OCI-LY1 (cell line): ENCODE results near the gene FBXL4.

Experiments used
- CTCF ChIP-seq: fragments of 200-600 bp; sonication (generic), shearing (Covaris generic); IDR thresholded peaks from 2 replicates; pipeline ENCODE4 v1.5.1; 2017; ENCODE audit warnings: mild to moderate bottlenecking, antibody characterized with exemption, low read length, moderate library complexity, mixed read lengths
- EZH2 ChIP-seq: fragments of 200-600 bp; sonication (generic), shearing (Covaris generic); IDR thresholded peaks from 2 replicates; pipeline ENCODE4 v1.8.0; 2017; ENCODE audit warnings: borderline replicate concordance, mixed run types, mild to moderate bottlenecking, antibody characterized with exemption, low read length, moderate library complexity, mixed read lengths

DNA sequence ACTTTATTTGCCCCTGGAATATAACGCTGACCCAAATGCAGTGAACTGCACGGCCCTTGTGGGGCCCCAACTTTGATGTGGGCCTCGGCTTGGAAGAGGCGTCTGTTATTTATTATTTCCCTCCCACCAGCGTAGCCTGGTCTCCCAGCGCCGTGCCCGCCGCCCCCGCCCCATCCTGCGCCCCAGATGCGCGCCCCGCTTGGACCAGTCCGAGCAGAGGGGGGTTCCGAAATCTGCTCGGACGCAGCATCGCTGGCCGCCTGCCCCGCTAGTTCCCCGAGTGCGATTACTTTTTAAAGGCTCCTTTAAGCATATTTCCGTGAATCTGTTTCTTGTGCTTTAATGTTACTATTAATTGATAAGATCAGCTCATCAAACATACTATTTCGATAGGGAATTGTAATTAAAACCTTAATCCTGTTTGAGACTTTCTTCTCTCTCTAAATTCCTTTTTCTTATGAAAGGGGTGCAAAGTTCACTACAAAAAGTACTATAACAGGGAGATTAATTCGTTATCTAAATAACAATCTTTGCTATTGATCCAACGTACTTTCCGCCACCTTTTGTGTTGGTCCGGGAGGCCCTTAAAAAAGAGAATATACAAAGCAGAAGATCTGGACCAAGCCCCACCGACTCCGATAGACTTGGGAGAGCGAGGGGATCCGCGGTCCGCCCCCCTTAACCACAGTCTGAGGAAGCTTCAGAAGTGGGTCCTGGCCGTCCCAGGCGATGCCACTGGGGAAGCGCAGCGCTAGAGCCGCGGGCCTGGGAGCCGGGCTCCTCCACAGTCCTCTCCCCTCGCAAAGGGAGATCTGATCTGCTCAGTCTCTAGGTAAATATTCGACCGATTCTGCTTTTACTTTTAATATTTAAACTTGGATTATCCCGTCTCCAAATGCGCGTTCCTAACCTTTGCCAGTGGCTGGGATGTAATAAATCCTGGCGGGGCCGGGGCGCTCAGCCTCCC, 103.2 kb downstream of the FBXL4 start:
- TF ChIP-seq CTCF (no peak), EZH2 (no peak)
